GM18502 (cell line): ENCODE results near the gene APOBEC3C.
"Not testable (repeated sequence)": the region's sequence is repeated elsewhere in the genome, so short reads cannot be mapped to it uniquely, and the experiment has no call there.

ENCODE experiments used
- ATAC-seq: cut with Tn5 transposase; IDR thresholded peaks from one replicate; pipeline ENCODE4 v1.9.1; 2021; ENCODE audit warnings: mild to moderate bottlenecking; ENCODE audit not compliant: unreplicated experiment, poor library complexity

The APOBEC3C gene

DNA sequence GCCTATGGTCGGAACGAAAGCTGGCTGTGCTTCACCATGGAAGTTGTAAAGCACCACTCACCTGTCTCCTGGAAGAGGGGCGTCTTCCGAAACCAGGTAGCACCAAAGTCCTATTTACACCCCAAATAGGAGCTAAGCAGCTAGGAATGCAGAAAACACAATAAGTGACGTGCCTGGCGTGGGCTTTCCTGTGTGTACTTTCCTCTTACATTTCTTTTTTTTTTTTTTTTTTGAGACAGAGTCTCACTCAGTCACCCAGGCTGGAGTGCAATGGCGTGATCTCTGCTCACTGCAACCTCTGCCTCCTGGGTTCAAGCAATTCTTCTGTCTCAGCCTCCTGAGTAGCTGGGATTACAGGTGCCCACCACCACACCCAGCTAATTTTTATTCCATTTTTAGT lies 35.4 kb downstream of the APOBEC3C start:
- ATAC-seq = not testable (repeated sequence)

DNA sequence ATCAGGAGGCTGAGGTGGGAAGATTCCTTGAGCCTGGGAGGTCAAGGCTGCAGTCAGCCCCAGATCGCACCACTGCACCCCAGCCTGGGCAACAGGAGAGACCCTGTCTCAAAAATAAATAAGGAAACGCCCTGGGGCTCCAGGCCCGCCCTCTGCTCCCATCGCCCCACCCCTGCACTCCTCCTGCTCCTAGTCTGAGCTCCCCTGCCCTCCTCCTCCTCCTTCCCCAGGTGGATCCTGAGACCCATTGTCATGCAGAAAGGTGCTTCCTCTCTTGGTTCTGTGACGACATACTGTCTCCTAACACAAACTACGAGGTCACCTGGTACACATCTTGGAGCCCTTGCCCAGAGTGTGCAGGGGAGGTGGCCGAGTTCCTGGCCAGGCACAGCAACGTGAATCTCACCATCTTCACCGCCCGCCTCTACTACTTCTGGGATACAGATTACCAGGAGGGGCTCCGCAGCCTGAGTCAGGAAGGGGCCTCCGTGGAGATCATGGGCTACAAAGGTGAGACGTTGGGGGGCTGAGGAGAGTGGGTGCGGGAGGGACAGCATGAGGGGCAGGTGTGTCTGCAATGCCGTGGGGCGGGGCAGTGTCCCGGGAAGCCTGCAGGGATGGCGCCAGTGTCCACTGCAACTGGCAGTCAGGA lies 37.9 kb downstream of the APOBEC3C start:
- not testable (repeated sequence) for ATAC-seq

DNA sequence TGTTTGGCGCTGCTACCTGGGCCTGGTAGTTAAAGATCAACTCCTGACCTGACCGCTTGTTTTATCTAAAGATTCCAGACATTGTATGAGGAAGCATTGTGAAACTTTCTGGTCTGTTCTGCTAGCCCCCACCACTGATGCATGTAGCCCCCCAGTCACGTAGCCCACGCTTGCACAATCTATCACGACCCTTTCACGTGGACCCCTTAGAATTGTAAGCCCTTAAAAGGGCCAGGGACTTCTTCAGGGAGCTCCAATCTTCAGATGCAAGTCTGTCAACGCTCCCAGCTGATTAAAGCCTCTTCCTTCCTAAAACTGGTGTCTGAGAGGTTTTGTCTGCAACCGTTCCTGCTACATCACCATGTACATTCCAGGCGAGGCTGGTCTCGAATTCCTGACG lies 41.6 kb downstream of the APOBEC3C start:
- ATAC-seq = no peak

GRCh38 chr22:39061290-39061689 lies 47.2 kb downstream of the APOBEC3C start:
- ATAC-seq = not testable (repeated sequence)

DNA sequence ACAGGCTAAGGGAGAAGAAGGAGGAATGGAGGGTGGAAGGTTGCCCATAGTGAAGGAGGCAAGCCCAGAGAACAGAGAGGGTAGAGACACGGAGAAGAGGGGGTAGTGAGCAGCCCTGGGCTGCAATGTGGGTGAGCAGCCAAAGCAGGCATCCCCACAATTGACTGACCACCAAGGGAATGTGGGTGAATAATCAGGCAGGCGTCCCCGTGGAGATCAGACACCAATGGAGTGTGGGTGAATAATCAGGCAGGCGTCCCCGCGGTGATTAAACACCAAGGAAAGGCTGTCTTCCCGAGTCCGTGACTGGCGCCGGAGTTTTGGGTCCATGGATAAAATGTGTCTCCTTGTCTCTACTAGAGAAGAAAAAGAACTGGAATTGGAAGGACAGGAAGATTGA lies 47.9 kb downstream of the APOBEC3C start:
- ATAC-seq = not testable (repeated sequence)

DNA sequence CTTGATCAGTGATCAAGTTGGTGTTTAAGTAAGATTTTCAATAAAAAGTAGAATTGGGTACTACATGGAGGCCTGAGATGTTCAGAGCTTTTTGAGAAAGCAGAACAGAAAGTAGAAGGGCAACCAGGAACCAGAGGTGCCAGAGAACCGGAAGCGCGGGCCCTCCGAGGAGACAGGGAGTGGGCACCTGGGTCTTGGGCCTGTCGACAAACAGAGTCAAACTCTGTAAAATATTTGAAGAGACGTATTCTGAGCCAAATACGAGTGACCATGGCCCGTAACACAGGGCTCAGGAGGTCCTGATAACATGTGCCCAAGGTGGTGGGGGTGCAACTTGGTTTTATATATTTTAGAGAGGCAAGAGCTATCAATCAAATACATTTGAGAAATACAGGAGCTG lies 49.8 kb downstream of the APOBEC3C start:
- ATAC-seq = peak; percentile 54

DNA sequence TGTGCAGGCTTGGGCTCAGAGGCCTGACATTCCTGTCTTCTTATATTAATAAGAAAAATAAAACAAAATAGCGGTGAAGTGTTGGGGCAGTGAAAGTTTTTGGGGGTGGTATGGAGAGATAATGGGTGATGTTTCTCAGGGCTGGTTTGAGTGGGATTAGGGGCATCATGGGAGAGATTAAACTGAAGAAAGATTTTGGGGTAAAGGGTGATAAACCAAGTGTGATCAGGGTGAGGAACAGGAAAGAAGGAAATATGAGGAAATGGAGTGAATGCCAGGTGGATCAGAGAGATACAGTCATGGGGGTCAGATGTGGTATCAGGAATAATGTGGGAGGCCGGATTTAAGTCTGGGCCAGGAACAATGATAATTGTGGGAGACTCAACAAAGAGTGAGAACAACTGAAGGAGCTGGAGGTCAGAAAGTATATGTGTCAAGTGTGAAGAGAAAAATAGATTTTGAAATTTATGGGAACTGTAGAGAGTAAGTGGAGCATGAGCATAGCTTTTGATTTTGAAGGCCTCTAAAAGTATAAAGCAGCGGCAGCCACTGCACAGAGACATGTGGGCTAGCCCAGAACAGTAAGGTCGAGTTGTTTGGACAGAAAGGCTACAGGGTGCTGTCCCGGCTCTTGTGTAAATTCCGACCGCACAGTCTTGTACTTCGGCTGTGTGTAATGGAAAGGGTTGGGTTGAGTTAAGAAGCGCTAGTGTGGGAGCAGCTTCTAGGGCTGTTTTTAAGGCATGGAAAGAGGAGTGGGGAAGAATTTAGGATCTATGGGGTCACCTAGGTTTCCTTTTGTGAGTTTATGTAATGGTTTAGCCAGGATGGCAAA lies 52.6 kb downstream of the APOBEC3C start:
- not testable (repeated sequence) for ATAC-seq

GRCh38 chr22:39068033-39068785 lies 54.2 kb downstream of the APOBEC3C start:
- no peak for ATAC-seq
